Hypothalamus (tissue), 51 donors: ENCODE results near the gene UNC5B.
"Not testable (repeated sequence)": the region's sequence is repeated elsewhere in the genome, so short reads cannot be mapped to it uniquely, and the experiment has no call there.

Experiments
- DNase-seq, 51 donors: peaks; one replicate each; lab custom pipeline; 2025; lab: John Stamatoyannopoulos, UW

UNC5B gene

DNA sequence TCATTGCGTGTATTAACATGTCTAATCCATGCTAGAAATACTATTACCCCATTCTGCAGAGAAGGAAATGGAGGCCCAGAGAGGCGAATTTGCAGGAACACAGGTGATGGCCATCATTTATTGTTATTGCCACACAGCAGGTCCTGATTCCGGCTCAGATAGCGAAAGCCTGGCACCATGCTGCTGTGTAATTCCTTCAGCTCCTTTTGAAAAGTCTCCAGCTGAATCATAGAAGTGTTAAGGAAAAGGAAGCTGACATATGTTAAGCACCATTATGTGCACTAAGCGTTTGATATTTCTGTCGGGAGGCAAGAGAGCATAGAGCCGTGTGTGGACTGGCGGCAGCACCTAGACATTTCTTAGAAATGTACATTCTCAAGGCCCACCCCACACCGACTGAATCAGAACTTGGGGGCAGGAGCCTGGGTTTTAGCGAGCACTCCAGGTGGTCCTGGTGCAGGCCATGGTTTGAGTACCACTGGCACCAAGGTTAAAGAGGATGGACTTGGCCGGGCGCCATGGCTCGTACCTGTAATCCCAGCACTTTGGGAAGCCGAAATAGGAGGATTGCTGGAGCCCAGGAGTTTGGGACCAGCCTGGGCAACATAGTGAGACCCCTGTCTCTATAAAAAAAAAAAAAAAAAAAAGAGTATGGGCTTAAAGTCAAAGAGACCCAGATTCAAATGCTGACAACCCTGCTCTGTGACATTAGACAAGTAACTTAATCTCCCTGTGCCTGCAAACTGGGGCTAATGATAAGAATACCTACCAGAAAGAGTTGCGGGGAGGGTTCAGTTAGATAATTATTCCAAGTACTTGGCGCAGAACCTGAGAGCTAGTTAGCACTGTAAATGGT, 52.2 kb downstream of the UNC5B start:
- no peak for DNase-seq

DNA sequence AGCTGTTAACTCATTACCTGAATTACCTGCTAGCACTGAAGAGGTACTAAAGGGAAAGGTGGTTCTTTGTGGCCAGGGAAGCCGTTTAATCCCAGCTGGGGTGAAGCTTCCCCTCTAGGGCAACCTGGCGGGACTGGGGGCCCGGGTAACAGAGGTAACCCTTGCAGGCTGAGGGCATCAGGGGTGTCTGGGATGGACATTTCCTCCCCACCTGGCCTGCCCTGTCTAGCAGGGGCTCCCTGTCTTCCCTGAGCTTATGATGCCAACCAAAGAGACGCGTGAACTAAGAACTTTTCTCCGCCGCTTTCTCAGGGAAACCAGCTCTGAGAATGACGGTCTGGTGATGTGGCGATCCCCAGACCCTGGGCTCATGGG, 52.8 kb downstream of the UNC5B start:
- DNase-seq = no peak

DNA sequence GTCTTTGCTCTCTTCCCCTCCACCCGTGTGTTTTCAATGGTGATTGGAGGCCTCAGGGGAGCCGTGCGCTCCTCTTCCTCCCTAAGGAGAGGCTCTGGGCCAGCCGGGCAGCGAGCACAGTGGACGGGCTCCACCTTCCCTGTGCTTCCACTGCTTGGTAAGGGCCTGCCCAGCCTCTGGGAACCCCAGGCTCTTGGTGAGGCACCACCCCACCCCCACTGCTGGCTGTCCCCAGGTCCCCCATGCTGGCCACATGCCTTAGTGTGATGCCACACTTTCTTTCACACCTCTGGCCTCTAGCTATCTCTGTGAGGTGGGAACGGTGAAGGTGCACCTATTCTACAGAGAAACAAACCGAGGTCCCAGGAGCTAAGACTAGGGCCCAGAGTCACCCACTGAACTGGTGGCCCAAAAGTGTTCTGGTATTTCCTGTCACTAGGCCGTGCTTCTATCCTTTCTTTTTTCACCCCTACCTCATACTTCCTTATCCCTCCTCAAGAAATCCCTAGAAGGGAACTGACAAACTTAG, 53.3 kb downstream of the UNC5B start:
- DNase-seq = no peak

DNA sequence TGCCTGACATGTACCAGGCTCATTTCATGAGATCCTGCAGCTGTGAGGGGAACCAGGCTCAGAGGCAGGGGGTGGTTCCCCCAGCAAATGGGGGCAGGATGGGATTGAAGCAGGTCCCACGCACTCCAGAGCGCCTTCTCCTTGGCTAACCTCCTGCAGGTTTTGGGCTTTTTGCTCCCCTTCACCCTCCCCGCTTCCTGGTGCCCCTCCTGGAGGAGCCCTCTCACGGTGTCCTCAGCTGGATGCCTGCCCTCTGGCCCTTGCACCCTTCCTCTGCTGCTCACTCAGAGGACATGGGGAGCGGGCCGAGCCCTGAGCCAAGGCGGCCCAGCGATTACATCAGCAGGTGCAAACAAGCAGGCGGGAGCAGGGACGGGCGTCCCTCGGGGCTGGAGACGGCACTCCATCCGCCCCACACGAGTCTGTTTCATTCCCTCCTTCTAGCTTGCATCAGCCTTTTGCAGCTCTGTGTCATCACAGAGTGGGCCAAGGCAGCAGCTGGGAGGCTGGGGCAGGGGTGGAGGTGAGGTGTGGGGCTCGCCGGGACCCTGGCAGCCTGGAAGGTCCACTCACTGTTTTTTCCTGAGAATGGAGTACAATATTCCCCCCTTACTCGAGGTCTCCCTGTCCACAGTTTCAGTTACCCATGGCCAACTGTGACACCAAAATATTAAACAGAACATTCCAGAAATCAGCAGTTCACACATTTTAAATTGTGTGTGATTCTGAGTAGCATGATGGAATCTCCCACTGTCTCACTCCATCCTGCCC, 54.0 kb downstream of the UNC5B start:
- peak in 2 of 51 donors; percentile 19 to 34 for DNase-seq

DNA sequence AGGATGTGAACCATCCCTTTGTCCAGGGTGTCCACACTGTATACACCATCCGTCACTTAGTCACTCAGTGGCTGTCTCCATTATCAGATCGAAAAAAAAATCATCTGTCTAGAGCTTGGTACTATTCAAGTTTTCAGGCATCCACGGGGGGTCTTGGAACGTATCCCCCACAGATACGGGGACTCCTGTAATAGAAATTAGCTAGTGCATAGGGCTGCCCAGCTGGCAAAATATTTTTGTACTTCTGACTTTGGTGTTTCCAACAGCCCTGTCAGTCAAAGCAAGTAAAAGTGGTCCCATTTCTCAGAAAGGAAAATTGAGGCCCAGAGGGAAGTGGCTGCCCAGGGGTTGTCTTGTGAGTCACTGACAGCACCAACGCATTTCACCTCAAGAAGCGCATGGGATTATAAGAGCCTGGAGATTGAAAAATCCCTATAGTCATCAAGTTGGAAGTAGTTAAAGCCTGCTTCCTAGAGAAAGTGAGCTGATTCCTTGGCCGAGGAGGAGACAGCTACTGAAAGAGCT, 54.6 kb downstream of the UNC5B start:
- no peak for DNase-seq

DNA sequence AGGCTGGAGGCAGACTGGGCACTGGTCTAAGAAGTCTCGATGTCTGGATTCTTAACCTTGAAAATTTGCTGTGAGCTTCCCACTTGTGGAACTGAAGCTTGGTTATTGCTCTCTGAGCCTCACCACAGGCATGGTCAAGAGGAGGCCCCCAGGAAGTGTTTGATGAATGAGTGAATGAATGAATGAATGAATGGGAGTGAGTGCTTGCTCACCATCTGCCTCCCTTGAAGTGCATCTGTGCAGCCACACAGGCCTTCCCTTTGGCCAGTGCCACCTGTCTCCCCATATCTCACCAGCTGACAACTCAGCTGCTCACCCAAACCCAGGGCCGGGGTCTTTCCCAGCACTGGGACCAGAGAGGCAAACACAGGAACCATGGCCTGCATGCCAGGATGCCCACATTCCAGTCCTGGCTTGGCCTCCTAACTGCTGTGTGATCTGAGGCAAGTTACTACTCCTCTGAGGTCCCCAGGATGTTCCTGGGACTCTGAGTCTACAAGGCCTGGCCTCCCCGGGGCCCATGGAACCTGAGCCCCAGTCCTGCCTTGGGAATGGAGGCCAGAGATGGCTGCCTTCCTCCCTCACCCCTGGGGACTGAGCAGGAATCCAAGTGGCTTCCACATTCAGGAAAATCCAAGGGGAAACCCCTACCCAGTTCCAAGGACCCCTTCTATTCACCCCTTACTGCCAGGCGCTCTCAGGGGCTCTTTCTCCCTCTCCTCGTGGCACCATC, 55.3 kb downstream of the UNC5B start:
- no peak for DNase-seq

DNA sequence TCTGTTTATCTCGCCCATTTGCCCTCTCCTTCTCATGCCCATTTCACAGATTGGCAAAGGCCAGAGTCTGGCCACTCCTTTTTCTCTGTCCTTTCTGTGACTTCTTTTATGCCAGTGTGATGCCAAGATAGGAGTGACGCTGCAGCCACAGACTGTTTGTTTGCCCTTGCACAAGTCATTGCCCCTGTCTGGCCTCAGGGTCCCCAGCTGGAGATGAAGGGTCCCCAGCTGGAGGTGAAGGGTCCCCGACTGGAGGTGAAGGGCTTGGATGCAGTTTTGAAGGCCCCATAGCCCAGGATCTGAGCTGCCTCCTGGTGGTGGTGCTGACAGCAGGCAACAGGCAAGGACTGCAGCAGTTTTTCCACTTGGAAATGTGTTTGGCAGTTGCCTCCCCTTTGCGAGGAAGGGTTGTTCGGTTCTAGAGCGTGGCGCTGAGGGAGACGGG, 55.9 kb downstream of the UNC5B start:
- DNase-seq = peak in 24 of 51 donors; percentile 18 to 64 (median 35)

DNA sequence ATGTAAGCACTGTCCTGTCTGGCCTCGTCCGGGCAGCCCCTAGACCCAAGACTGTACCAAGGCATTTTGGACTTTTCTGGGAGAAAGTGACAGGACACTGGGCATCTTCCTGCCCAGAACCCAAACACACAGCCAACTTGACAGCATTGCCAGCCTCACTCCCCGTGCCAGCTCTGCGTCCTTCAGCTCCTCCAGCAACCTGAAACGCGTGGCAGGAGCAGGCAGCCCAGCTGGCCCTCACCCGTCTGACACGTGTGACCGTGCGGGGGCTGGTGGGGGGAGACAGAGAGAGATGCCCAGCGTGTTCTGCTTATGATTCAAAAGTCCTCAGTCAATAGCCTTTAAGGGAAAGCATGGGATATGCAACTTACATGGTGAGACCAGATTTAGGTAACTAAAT, 56.4 kb downstream of the UNC5B start:
- peak in 23 of 51 donors; percentile 10 to 70 (median 28) for DNase-seq

DNA sequence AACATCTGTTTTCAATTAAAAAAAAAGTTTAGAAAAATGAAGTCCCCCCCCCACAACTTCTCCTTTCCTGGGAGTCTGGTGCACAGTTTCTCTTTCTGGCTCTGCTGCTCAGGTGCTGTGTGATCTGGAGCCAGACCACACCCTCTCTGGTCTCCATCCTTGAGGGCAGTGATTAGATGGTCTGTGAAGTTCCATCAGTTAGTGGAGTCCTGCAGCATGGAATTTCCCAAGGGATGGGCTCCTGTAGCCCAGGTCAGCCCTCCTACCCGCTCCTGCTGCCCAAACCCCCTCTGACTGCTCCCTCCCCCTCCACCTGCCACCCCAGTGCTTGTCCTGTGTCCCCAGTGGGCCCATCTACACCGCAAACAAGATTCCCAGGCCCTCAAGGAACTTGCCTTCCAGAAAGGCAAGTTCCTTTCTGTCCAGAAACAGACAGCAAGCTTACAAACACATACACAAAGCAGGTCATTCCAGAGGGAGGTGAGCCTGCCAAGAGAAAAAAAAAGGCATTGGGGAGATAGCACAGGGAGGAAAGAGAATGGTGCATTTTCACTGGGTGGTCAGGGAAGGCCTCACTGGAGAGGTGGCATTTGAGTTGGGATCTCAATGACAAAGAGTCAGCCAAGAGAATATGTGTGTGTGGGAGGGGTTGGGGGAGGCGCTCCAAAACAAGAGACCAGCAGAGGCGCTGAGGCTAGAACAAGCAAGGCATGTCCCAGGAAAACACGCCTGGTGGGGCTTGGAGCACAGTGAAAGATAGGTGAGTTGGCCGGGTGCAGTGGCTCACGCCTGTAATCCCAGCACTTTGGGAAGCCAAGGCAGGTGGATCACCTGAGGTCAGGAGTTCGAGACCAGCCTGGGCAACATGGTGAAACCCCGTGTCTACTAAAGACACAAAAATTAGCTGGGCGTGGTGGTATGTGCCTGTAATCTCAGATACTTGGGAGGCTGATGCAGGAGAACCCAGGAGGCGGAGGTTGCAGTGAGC, 57.2 kb downstream of the UNC5B start:
- DNase-seq = no peak

DNA sequence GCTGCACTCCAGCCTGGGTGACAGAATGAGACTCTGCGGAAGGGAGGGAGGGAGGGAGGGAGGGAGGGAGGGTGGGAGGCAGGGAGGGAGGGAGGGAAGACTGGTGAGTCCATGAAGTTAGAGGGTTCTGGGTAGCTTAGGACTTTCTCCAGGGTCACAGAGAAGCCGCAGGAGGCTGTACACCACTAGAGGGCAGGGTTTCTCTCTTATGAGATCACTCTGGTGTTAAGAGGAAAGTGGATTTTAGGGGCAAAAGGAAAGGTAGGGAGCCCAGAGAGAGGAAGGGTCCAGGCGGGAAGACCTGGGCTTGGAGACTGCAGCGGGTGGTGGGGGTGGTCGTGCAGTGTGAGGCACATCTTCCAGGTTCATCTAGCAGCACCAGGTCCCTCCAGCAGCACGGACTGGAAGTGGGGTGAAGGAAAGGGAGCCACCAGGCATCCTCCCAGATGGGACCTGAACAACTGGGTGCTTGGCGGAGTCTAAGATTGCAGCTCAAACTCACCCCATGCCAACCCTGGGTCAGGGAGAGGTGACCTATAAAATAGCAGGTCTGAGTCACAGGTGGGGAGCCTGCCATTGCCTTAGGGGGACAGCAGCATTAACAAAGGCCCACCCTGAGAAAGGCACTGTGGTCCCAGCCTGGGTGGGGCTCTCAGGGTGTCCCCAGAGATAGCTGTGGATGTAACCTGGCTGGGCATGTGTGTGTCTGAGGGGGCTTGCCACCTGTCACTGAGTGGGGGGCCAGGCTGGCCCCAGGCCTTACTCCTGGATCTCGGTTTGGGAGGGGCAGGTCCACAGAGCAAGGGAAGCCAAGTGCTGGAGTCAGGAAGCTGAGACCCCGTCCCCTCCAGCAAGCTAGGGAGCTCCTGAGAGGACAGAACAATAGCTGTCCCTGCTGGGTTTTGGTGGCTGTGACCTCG, 58.2 kb downstream of the UNC5B start:
- DNase-seq = peak in 26 of 51 donors; percentile 10 to 67 (median 34)

DNA sequence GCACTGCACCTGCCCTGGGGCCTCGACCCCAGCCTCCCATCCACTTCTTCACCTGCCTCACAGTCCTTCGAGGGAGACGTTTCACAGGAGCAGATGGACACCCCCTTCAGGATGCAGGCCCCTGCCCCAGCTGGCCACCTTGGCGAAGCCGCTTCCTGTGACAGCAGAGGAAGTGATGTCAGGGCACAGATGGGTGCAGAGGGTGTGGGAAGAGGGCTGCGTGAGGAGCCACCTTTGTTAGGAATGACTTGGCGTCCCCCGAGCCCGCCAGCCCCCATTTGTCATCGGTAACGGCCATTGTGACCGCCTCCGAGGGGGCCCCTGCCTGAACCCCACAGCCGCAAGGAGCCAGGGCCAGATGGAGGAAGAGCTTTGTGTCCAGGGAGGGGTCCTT, 59.3 kb downstream of the UNC5B start:
- DNase-seq = no peak

DNA sequence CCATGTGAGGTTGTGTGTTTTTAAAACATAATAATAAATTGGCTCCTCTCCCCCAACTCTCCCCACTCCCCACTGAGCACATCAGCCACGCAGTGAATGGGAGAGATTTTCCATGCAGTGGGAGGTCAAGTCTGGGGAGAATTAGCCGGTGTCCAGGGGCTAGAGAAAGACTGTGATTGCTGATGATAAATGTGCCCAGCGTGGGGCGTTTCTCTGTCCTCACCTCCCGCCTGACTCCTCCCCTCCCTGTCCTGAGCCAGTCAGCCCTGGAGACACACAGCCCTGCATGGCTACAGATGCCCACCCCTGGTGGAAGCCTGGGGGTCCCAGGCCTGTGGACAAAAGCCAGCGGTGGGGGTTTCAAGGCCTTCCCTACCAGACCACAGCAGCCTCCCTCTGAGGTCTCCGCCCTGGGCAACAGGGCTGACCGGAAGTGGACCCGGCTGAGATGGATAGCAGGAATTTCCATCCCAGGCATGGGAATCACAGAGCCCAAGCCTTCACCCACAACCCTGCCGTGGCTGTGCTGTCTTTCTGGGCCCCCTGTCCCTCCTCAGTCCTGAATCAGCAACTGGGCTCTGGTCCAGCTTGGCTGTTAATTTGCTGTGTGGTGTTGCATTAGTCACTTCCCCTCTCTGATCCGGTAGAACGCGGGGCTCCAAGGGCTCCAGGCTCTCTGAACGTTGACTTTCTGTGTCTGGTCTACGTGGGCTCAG, 59.8 kb downstream of the UNC5B start:
- no peak for DNase-seq

DNA sequence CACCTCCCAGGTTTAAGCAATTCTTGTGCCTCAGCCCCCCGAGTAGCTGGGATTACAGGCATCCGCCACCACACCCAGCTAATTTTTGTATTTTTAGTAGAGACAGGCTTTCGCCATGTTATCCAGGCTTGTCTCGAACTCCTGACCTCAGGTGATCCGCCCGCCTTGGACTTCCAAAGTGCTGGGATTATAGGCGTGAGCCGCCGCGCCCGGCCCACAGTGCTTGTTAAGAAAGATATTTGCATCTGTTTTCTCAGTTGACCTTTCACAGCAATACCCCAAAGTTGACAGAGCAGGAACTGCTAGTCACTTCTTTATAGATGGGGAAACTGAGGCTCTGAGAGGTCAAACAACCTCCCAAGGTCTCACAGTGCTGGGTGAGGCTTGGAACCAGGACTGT, 60.6 kb downstream of the UNC5B start:
- not testable (repeated sequence) for DNase-seq

DNA sequence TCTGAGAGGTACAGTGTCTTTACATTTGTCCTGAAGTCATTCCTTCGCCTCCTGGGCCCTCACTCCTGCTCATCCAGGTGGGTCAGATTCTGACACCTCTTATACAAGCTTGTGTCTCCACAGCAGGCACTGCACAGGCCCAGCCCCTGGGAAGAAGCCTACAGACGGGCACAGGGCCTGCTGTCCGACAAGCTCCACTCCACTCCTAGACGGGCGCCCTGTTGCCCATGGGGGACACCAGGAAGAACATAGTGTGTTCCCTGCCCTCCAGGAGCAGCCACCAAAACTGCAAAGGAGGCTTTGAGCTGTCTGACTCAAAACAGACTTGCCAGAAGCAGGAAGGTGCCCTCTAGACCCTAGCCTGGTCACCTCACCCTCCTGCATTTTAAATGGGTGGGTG, 61.1 kb downstream of the UNC5B start:
- DNase-seq = no peak

DNA sequence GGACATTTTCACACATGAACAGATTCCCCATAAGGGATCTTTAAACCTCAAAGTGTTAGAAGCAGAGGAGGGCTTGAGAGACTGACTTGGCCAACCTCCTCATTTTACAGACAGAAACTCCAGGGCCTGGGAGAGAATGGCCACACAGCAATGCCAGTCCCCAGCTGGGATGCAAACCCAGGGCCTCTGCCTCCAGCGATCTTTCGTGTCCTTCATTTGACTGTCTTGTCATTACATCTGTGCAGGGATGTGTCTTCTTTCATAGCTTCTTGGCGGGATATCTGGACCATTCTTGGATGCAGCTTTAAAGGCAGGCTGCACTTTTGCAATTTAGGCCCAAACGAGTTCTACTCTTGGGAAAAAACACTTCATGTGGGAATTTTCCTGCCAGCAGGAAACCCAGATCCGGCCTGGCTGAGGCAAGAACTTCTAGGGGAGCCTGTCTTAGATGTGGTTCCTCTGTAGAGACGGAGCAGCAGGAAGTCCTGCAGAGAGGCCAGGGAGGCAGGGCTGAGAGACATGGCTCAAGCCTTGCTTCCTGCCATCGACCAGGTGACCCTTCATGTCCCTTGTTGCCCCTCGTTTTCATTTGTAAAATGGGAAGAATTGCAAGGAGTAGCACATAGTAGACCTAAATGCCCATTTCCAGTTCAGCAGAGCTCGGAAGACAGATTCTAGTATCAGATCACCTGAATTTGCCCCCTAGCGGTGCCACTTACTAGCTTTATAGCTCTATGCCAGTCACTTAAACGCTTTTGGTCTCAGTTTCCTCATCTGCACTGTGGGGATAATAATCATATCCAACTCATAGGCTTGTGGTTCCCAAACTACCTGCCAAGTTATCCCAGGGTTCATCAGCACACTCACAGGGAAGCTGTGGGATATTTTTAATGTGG, 62.8 kb downstream of the UNC5B start:
- DNase-seq = no peak

DNA sequence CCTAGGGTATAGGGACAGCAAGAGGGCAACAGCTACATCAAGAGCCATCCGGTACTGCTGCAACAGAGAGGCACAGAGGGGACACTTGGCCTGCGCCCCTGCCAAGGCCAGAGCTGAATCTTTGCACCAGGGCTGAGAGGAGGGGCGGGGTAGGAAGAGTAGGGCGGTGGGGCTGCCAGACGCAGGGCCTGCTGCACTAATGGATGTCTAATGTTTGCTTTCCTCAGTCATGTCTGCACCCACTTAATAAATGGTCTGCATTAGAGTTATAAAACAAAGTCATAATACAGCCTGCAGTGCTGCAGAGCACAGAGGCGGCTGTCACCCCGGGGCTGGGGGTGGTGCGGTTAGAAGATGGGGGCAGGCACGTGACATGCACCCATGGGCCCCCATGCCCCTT, 64.5 kb downstream of the UNC5B start:
- DNase-seq = no peak
